NCI-H2107 treated with DMSO at 0.1 percent for 48 hours (cell line): ENCODE measurements around the gene CSRP3.
A peak's percentile ranks its signal among the peaks of the same experiment; 100 is the strongest.

Experiments
- DNase-seq: peaks from one replicate; lab custom pipeline; 2025; ENCODE audit not compliant: unreplicated experiment; lab: John Stamatoyannopoulos, UW

CSRP3 gene

DNA sequence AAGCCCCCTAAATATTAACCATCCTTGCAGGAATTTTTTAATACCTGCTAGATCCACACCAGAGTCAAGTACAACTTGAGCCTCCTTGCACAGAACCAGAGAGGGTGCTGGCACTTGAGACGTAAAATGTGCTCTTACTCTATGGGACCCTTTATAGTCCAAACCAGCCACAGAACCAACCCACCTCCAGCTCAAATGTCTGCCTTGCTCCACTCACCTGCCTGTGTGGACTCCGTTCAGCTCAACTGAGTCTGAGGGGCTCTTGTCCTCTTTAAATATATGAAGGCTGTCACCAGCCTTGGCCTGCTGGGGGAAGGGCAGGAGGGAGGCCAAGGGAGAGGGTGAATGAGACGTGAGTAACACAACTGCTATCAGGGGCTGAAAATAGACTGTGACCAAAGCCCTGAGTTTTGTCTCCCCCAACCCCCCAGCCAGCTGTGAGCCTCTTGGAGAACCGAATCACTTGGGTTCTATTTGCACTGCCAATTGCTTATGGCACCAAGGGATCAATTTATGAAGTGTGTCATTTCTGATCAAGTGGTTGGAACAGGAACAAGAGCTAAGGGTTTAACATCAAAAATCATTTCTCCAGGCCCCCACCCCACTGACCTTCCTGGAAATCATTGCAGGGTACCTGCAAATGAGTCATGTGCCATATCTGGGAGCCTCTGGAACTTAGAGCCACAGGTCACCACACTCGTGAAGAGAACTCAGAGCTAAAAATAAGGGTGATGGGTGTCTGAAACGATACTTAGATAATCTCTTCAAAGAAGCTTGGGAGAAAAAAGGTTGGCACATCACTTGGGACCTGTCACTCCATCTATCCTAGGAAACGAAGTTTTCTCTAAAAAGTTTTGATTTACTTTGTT, at the start of gene CSRP3:
CSRP3 (minus strand) TSS at position 247 of the 869 bp plus-strand sequence. CDS start 9,535 bp downstream, outside the sequence.
- DNase-seq = no peak

DNA sequence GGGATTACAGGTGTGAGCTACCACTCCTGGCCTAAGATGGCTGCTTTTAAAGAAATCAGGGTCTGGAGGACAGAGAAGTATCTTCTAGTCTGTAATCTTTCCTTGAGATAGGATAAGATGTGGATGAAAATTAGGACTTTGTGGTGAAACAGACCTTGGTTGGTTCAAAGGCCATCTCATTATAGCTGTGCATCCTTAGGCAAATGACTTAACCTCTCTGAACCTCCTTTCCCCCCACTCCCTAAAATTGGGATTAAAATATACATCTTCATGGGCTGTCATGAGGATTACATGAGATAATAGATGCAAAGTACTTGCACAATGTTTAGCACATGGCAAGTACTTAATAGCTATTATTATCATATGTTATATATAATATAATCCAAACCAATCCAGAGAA, 49.8 kb upstream of the CSRP3 start:
- DNase-seq = no peak

DNA sequence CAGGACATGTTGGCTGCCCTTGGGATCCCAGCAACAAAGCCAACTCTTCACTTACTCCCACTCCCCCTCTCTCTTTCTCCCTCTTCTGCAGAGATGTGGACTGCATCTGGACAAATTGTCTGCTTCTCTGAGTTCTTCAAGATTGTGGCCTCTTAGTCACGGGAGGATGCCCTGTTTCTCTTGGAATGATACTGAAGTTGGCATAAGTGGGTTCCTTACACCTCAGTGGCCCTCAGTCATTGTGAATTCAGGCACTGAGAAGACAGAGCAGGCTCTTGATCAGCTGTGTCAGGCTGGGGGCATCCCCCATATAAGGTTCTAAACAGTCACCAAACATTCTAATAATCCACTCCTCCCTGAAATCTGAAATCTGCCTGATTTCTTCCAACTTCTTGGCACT, 45.0 kb upstream of the CSRP3 start:
- no peak for DNase-seq

DNA sequence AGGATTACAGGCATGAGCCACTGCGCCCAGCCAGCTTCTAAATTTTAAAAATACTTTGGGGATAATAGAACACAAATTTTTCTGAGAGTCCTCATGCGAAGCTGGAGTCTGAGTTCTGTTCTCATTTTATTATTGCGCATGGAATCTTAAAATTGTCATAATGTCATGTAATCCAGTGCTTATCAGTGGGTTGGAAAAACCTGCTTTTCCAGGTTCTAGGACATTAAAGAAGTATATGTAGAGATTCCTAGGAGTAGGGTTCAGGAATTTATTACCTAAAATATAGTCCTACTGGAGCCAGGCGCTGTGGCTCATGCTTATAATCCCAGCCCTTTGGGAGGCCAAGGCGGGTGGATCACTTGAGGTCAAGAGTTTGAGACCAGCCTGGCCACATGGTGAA, 43.6 kb upstream of the CSRP3 start:
- no peak for DNase-seq

DNA sequence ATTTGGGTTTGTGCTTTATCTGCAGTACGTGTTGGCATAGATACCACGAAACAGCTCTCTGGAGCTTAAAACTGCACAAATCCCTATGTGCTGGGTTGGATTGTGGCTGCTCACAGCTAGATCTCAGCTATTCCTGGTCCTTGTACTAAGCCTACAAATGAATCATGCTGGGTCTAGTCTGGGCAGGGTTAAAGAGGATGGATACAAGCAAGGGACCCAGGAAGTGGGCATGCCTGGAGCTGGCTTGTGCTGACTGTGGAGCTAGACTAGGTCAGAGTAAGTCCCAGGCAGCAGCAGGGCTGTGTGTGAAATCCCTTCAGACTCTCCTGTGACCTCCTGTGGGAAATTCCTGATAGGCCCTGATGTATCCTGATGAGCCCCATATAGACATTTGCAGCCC, 42.8 kb upstream of the CSRP3 start:
- no peak for DNase-seq

DNA sequence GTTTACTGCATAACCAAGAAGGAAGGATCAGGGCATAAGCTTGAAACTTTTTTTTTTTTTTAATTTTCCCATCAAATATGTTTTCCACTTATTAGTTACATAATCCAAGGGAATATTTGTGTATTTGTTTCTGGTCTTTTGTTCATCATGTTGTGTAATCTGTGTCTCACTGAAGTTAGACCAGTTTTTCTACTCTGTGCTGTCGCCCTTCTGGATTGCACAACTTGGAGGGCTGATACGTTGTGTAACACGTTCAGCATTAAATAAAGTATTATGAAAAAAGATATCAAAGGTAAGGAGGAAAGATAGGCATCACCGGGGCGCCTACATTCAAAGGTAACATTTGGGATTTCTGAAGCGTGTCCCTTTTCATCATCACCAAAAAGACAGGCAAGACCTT, 42.3 kb upstream of the CSRP3 start:
- no peak for DNase-seq

DNA sequence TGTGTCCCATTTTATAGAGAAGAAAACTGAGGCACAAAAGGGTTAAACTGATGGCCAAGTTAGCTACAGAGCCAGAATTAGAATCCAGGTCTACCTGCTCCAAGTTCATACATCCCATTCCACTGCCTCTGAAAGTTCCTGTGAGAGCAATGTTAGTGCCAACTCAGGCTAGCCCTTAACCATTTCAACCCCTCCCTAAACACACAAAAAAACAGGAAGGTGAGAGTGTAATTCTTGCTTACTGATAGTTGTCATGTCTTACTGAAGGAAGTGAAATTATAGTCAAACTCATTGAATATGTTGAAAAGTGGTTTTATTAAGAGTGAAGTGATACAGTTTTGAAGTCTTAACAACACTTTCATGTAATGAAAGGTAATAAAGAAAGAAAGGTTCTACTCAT, 41.8 kb upstream of the CSRP3 start:
- no peak for DNase-seq

DNA sequence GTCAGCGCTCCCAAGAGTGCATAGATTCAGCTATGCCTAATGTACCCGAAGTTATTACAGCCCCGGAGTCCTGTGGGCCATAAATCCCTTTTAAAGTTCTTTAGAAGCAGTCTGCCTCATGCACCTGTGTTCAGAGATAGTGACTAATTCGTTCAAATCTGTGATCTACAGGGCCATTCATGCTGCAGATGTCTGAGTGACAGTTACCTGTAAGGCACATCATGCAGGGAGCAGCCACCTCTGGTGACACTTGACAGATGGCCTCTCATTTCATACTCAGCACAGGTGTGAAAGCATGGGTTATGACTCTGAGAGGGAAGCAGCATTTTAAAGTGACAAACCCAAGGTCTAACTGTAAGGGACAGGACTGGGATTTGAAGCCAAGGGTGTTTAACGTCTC, 41.4 kb upstream of the CSRP3 start:
- no peak for DNase-seq

DNA sequence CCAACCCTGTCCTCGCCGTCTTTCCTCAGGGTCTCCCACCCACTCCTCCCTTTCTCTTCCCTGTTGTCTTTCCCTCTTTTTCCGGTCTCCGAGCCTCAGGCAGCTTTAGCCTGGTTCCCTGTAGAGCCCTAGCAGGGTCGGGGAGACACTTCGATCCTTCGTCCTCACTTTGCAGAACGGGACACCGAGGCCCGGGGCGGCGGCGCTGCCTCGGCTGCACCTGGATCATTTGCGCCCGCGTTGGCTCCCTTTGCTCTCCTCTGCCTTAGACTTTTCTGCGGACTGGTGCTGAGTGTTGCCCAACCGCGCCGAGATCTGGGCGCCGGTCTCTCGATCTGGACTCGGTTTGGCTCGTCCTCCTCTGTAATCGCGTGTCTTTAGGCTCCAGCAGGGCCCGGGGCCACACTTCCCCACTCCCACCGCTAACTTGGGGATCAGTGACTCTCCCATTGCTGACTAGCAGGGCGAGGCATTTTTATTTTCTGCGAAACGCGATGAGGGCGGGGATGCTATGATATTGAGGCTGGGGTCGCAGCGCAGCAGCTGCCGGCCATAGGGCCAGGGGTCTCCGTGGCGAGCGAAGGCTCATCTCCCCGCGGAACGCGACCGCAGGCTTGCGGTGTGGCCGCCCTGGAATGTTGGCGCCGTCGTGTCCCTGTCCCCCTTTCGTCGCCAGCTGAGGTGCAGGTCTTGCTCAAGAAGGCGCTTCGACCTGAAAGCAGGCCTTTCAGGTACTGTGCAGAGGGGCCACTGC, 40.6 kb upstream of the CSRP3 start:
- no peak for DNase-seq

DNA sequence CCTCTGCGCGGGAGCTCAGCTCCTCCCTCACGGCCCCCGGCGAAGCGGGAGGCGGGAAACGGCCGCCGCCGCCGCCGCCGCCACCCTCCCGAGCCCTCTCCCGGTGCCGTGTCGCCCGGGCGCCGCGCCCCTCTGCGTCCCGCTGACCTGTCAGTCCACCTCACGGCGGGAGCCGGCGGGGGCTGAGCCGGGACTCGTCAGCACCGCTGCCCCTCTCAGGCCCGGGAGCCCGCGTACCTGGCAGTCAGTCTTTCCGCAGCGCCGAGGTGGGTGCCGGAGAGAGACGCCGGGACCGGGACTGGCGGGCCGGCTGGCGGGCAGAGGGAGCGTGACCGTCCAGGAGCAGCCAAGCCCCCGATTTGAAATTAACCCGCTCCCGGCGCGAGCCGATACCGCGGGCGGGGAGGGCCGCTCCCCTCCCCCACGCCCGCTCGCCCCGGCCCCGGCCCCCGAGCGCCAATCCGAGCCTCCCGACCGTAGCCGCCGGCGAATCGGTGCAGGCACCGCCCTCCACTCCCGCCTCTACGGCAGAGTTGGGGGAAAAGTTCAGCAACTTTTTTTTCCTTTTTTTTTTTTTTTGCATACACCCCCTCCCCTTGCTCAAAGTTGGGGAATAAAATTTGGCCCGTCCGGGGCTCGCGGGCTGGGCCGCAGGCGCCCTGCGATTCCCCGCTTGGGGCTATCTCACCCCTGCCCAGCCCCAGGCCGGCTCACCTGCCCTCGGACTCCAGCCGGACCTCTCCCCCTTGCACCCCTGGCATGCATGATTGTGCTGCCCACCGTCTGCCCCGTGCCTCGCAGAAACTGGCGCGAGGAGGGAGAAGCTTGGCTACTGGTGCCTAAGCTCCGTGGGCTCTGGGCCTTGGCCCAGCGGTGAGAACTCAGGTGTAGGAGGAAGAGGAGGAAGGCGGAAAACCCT, 39.7 kb upstream of the CSRP3 start:
- no peak for DNase-seq

DNA sequence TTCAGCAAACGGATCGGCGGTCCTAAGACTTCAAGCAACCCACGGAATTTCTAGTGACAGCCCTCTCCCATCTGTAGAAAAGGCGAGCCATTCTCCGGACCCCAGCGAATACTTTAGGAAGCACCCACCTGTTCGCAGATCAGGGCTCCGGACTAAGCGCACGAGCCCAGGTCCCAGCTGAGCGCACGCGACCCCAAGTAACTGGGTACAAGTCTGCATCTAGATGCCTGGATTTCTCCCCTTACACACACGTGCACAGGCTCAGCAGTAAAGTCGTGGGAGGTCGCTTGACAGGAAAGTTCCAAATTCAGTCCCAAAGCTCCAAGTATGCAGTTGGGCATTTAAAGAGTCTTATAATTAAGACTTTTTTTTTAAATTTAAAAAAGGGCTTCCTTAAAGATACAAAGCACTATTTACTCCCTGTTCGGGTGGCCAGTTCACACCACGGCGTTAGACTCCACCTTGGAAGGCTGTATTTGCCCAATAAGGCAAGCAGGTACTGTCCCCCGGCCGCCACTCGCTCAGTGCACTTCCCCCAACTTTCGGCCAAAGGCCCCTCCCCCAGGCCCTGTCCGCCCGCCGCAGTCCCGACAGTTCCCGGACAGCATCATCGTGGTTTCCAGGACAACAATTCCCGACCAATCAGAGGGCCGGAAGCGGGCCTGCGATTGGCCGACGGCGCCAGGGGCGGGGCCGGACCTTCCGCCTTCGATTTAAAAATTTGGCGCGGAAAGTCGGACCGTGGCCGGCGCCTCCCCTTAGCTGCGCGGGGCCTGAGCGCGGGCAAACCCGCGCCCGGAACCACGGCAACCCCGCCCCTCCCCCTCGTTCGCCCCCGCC, 38.9 kb upstream of the CSRP3 start, which contains the start of gene E2F8:
E2F8 (minus strand) TSS at position 526 of the 840 bp plus-strand sequence. CDS start 824 bp downstream, outside the sequence.
- DNase-seq = peak; percentile 71

DNA sequence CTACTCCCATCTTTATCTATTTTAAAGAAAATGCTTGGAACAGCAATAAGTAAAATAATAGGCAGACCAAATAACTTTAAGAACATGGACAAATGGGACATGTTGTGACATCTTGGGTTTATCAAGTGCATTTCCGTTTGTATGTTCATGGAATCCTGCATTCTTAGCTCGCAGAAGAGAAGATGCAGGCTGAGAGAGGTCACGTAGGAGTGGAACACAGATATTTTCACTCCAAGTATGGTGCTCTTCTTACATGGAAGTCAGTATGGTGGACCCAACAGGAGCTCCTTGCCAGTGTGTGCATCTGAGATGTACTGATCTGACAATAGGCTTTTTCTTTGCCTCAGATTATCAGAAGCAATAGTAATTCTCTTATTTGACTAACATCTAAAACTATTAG, 37.3 kb upstream of the CSRP3 start:
- DNase-seq = no peak

DNA sequence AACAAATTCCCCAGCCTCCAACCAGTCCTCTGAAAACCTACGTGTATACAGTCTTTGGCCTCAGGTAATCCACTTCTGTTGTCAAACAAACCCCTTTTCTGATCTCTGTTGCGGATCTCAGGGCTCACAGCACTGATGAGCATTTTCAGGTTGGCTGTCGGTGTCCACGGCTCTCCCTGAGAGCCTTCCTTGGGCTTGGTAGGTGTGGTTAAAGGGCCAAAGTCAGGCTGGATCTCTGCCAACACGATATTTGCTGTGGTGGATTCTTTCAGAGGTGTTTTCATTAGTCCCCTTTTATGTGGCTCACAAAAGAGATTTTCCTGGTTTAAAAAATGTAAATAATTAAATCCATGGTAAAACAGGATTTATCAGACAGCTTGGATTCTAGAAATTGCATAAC, 36.0 kb upstream of the CSRP3 start:
- DNase-seq = no peak

DNA sequence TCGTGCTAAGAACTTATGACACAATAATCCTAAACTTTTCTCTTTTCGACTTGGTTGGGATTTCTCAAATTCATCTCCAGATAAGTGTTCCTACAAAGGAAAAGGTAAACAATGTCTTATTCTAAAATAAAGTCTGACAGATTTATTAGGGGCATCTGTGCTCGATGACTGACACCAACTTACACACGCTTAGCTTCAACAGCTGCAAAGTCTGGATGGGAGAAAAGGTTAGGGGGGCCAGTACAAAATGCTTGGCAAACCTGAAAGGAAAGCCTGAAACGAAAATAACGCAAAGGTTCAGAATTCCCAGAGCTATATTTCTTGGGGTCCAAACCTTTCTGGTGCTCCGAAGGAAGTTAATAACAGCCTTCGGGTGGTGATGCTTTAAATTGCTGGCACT, 35.6 kb upstream of the CSRP3 start:
- no peak for DNase-seq

DNA sequence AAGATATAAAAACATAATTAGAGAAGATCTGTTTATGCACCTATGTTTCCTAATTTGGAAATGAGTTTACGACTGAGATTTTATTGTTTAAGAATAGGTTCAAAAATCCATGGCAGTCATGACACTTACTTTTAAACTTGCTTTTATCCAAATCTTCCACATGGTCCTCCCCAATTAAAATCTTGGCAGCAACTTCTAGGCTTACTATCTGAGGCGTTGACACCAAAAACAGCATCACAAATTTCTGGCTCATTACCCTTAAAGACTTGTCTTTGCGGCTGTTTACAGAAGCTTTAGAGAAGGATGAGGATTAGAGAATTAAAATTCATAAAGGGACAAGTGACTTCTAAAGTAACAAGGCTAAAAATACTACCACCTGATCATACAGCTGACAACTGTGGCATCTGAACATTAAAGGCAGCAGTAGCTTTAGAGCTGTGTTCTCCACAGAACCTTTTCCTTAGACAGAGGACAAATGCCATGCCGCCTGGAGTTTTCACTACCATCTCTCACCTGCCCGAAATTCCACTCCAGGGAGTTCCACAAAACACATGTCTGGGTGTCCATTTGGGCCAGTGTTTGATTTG, 32.5 kb upstream of the CSRP3 start:
- DNase-seq = no peak

DNA sequence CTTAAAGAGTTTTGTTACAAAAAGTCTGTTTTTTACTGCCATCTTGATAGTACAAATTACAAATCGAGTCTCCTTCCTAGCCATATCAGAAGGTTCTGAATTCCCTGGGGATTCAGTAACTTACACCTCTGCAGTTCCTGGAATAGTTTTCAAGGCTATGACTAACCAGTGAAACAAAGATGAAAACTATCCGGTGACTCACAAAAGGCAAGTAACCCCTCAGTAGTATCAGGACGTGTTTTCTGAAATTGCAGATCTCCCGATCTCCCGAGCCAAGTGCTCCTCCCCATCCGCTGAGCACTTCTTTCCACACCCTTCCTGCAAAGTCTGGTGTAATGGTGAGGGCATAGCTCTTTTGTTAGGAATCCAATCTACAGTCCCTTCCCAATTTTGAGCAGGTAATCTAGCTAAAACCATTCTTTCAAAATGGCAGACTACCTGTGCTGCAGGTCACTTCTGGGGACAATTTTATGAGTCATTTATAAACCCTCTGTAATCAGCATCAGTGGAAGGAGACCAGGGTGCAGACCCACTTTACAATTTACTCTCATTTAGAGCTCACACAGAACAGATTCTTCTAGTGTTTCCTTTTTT, 31.2 kb upstream of the CSRP3 start:
- no peak for DNase-seq

DNA sequence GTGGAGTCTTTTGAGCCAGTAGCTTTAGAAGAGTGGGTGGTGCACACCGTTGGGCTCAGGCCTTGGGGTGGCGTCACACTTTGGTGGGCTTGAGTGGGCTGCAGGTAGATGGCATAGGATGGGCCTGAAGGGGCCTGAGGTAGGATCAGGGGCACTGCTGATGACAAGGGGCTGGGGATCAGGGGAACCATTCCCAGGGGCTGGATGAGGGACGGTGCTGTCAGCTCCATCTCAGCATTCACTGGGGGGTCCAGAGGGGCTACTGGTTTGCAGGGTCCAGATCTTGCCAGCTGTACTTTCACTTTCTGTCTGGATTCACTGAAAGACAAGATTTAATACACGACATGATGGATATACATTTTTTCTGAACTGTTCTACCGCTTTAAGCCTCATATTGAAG, 27.9 kb upstream of the CSRP3 start:
- no peak for DNase-seq

DNA sequence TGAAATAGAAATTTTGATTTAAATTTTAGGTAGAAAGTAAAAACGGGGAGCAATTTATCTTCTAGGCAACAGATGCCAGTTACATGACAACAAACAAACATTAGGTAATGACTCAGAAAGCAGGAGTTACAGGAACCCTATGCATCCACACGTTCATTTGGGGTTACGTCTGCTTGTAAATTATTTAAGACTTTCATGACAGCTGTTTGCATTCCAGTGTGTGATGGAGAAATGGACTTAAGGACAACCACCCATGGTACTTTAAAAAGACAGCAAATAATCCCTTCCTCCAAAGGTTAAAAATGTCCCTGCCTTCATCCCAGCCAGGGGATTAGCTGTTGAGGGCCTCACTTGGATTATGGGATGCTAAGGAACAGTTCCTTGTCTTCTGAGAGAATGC, 27.2 kb upstream of the CSRP3 start:
- DNase-seq = no peak

DNA sequence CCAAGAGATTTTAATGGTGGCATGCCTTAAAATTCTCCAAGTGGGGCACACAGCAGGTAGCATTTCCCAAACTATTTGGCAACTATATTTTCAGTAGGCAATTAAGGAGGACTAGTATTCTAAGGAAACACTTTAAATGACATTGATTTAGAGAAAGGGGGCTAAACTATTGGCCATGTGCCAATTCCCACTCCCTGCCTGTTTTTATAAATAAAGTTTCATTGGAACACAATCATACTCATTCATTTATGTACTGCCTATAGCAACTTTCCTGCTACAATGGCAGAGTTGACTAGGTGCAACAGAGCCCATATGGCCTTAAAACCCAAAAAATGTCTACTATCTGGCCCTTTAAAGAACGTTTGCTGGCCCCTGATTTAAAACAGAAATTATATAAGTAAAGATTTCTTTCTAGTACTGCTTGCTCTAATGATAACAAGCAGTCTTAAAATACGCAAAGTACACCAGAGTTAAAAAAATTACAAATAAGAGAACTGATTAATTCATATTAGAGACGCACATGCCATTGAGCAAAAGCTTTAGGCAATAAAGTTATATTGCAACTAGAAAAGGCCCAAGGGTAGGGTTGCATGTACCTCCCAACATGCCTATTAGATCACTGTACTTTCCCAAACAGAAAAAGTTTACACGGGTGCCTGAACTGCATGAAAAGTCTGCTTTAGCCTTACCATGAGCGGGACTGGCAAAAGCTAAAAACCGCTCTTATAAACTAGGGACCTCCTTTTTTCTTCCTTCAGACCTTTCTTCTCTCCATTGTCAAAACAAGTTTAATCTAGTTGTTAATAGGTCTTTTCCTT, 24.8 kb upstream of the CSRP3 start:
- DNase-seq = no peak
